Endodermal cell (in vitro differentiated cells): ENCODE measurements around the gene SMC1B. TPM values are rescaled to one million over a fixed set of nuclear protein-coding genes. Genes with fewer than 3 reads are reported as not detected.
"Not testable (repeated sequence)": the region's sequence is repeated elsewhere in the genome, so short reads cannot be mapped to it uniquely, and the experiment has no call there.

Experiments used
- DNase-seq: peaks from one replicate; pipeline ENCODE4 v3.0.0-alpha.2; 2017
- H3K27ac ChIP-seq: 2 replicates; pipeline ENCODE4 v1.5.1; 2013; ENCODE audit warnings: mild to moderate bottlenecking, low read depth, low read length, moderate library complexity
- H3K27me3 ChIP-seq: 2 replicates; pipeline ENCODE4 v1.6.1; 2013; ENCODE audit warnings: mild to moderate bottlenecking, low read length, moderate library complexity; ENCODE audit not compliant: insufficient read depth, control insufficient read depth, poor library complexity, severe bottlenecking
- H3K36me3 ChIP-seq: 2 replicates; pipeline ENCODE4 v1.7.0; 2013; ENCODE audit warnings: mild to moderate bottlenecking, low read length, moderate library complexity; ENCODE audit not compliant: control insufficient read depth, insufficient read depth
- H3K4me1 ChIP-seq: one replicate; pipeline ENCODE4 v1.7.0; 2013; ENCODE audit warnings: low read length; ENCODE audit not compliant: control insufficient read depth, insufficient read depth
- H3K4me3 ChIP-seq: 2 replicates; pipeline ENCODE4 v1.5.1; 2013; ENCODE audit warnings: mild to moderate bottlenecking, low read length, moderate library complexity
- H3K9ac ChIP-seq: 2 replicates; pipeline ENCODE4 v1.6.1; 2013; ENCODE audit warnings: mild to moderate bottlenecking, low read length, moderate library complexity; ENCODE audit not compliant: poor library complexity, severe bottlenecking; ENCODE audit errors: extremely low read depth
- H3K9me3 ChIP-seq: 2 replicates; pipeline ENCODE4 v1.6.1; 2013; ENCODE audit warnings: mild to moderate bottlenecking, low read length, moderate library complexity; ENCODE audit not compliant: control insufficient read depth
- H3K27ac Mint-ChIP-seq: 2 replicates; pipeline ENCODE4 v1.8.0; 2020; ENCODE audit warnings: mixed read lengths
- H3K27me3 Mint-ChIP-seq: 2 replicates; pipeline ENCODE4 v1.8.0; 2021; ENCODE audit warnings: mild to moderate bottlenecking, mixed read lengths; ENCODE audit not compliant: insufficient read depth
- H3K36me3 Mint-ChIP-seq: 2 replicates; pipeline ENCODE4 v1.8.0; 2020; ENCODE audit warnings: low read depth, mixed read lengths
- H3K4me1 Mint-ChIP-seq: 2 replicates; pipeline ENCODE4 v1.8.0; 2020; ENCODE audit warnings: mixed read lengths
- H3K4me3 Mint-ChIP-seq: 2 replicates; pipeline ENCODE4 v1.8.0; 2020; ENCODE audit warnings: mild to moderate bottlenecking, moderate library complexity, mixed read lengths
- H3K9me3 Mint-ChIP-seq: 2 replicates; pipeline ENCODE4 v1.8.0; 2020; ENCODE audit warnings: mild to moderate bottlenecking, mixed read lengths
- CTCF ChIP-seq: fragments of 200-600 bp; sonication (generic); conservative IDR thresholded peaks from 2 replicates; pipeline ENCODE4 v1.5.0; 2021; ENCODE audit warnings: antibody characterized with exemption, mild to moderate bottlenecking
- WGBS, 2 experiments: methylation state at CpG; one replicate each; pipeline versions ENCODE4 v1.1.5 to v1.1.7; 2013; ENCODE audit warnings: missing lambda C conversion rate in 2 of 2, mixed read lengths in 1 of 2; ENCODE audit not compliant: insufficient coverage in 1 of 2, insufficient read length in 1 of 2; 5-methylcytosine and 5-hydroxymethylcytosine counted together
- total RNA-seq, 2 donors: library from RNA; stranded (reverse); fragmentation: NEBNext Ultra II Directional in 1 of 2; extraction: Animal tissue kit (Norgen Biotek cat#: 25700) in 1 of 2; gene quantifications; 2 replicates in 1 of 2; 3 replicates in 1 of 2; pipeline ENCODE4 v1.2.1, GENCODE V29; 2021

SMC1B gene
- total RNA-seq, 2 donors from 2014 or later = 0.11 TPM; not detected in 1

GRCh38 chr22:45330548-45330947 is 82.9 kb downstream of the SMC1B start:
- Mint-ChIP-seq H3K9me3 (no peaks in the 10 kb centered on the region), H3K4me1 (no peaks in the 10 kb centered on the region), H3K27me3 (no peaks in the 10 kb centered on the region), H3K36me3 (peaks cover 72% of the 10 kb centered on the region), H3K4me3 (no peak overlapping the region), H3K27ac (peak overlapping the region; percentile 26)
- Histone ChIP-seq H3K4me1 (no peaks in the 10 kb centered on the region), H3K9ac (no peak overlapping the region), H3K27me3 (no peaks in the 10 kb centered on the region), H3K36me3 (peaks cover 79% of the 10 kb centered on the region), H3K4me3 (no peak overlapping the region), H3K27ac (no peak overlapping the region), H3K9me3 (no peaks in the 10 kb centered on the region)
- TF ChIP-seq CTCF = no peak
- DNase-seq = no peak
- 97% methylated on average over 9 to 19 of the region's 19 CpGs for WGBS, 2 experiments

DNA sequence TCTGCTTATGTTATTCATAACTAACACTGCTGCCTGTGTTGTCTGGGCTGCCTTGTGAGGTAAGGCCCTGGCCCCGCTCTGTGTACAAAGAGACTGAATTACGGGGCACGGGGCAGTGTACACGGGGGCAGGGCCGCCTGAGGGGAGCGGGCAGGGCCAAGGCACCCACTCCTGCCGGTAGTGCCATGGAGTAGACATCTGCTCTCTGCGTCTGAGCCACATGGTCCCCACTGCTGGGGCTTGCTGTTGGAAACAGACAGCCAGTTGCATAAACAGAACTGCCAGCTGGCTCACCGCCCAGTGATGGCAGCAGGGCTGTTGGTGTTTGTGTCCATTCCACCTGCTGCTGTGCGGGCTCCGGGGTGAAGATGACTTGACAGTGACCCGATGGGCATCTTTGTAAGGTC is 83.9 kb downstream of the SMC1B start:
- Mint-ChIP-seq H3K9me3 (no peaks in the 10 kb centered on the region), H3K4me1 (no peaks in the 10 kb centered on the region), H3K4me3 (no peak overlapping the region), H3K36me3 (peaks cover 71% of the 10 kb centered on the region), H3K27me3 (no peaks in the 10 kb centered on the region), H3K27ac (no peak overlapping the region)
- Histone ChIP-seq H3K9me3 (no peaks in the 10 kb centered on the region), H3K4me3 (no peak overlapping the region), H3K9ac (no peak overlapping the region), H3K27ac (no peak overlapping the region), H3K36me3 (peaks cover 79% of the 10 kb centered on the region), H3K4me1 (no peaks in the 10 kb centered on the region), H3K27me3 (no peaks in the 10 kb centered on the region)
- WGBS, 2 experiments = 94 to 96% methylated on average over 11 to 12 of the region's 12 CpGs
- DNase-seq = no peak
- TF ChIP-seq CTCF = no peak

DNA sequence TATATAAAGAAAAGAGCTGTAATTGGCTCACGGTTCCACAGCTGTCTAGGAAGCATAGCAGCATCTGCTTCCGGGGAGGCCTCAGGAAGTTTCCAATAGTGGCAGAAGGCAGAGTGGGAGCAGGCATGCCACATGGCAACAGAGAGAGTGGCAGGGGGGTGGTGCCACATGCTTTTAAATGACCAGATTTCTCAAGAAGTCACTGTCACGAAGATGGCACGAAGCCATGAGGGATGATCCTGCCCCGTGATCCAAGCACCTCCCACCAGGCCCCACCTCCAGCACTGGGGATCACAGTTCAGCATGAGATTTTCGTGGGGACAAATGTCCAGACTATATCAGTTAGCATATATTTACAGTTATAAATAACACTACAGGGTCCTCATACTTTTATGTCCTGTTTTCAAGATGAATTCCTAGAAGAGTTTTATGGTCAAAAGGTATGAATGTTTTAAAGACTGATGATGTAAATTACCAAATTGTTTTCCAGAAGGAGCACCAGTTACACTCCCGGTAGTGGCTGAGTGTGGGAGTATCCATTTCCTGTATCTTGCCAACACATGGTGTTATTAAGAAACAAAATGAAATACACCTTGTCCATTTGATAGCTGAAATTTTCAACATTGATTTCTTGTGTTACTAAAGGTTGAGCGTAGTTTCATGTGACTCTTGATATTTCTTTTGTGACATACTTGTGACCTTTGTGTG is 84.4 kb downstream of the SMC1B start:
- H3K36me3 ChIP-seq = peaks cover 79% of the 10 kb centered on the region
- no peaks in the 10 kb centered on the region for H3K9me3 ChIP-seq
- WGBS, 2 experiments = 94 to 96% methylated on average over 7 of the region's 8 CpGs
- peaks cover 72% of the 10 kb centered on the region for H3K36me3 Mint-ChIP-seq
- H3K27ac Mint-ChIP-seq = no peak overlapping the region
- DNase-seq = no peak
- TF ChIP-seq CTCF = no peak
- H3K9ac ChIP-seq = no peak overlapping the region
- H3K4me3 ChIP-seq = no peak overlapping the region
- H3K27ac ChIP-seq = peak overlapping the region; percentile 49
- no peaks in the 10 kb centered on the region for H3K4me1 Mint-ChIP-seq
- no peaks in the 10 kb centered on the region for H3K4me1 ChIP-seq
- H3K4me3 Mint-ChIP-seq = no peak overlapping the region
- H3K27me3 ChIP-seq = no peaks in the 10 kb centered on the region
- H3K9me3 Mint-ChIP-seq = no peaks in the 10 kb centered on the region
- H3K27me3 Mint-ChIP-seq = no peaks in the 10 kb centered on the region

DNA sequence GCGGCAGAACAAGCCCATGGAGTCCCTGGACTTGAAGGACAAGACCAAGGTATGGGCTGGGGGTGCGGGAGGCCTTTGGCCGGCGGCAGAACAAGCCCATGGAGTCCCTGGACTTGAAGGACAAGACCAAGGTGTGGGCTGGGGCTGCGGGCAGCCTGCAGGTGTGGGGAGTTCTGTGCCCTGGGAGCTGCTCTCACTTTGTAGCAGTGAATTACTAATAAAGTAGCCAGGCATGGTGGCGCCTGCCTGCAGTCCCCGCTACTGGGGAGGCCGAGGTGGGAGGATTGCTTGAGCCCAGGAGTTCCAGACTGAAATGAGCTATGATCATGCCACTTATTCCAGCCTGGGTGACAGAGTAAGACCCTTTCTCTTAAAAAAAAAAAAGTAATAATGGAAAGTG is 85.1 kb downstream of the SMC1B start:
- not testable (repeated sequence) for H3K27me3 ChIP-seq, H3K9me3 ChIP-seq, DNase-seq, H3K27ac Mint-ChIP-seq, H3K4me3 Mint-ChIP-seq, H3K27ac ChIP-seq, H3K4me1 Mint-ChIP-seq, H3K9ac ChIP-seq, H3K4me1 ChIP-seq, H3K9me3 Mint-ChIP-seq, H3K27me3 Mint-ChIP-seq, H3K4me3 ChIP-seq
- WGBS, 2 experiments = 82 to 89% methylated on average over 1 to 7 of the region's 8 CpGs
- H3K36me3 Mint-ChIP-seq = peaks cover 78% of the 10 kb centered on the region
- peaks cover 80% of the 10 kb centered on the region for H3K36me3 ChIP-seq
